ENCODE data around the gene ARL6IP5.

The ARL6IP5 gene

DNA sequence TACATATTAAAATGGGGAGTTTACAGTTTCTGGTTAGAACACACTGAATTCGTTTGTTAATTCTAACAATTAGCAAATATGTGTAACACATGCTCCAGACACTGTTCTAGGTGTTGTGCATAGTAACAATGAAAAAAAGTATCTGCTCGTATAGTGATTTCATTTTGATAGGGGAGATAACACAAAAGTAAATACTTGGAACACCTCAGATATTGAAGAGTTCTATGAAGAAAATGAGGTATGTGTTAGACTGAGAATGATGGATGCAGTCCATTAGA lies 25.9 kb upstream of the ARL6IP5 start:
- no peak for DNase-seq (ENCODE audit: insufficient read length, low spot score)
- TF ChIP-seq, protein P1, sequence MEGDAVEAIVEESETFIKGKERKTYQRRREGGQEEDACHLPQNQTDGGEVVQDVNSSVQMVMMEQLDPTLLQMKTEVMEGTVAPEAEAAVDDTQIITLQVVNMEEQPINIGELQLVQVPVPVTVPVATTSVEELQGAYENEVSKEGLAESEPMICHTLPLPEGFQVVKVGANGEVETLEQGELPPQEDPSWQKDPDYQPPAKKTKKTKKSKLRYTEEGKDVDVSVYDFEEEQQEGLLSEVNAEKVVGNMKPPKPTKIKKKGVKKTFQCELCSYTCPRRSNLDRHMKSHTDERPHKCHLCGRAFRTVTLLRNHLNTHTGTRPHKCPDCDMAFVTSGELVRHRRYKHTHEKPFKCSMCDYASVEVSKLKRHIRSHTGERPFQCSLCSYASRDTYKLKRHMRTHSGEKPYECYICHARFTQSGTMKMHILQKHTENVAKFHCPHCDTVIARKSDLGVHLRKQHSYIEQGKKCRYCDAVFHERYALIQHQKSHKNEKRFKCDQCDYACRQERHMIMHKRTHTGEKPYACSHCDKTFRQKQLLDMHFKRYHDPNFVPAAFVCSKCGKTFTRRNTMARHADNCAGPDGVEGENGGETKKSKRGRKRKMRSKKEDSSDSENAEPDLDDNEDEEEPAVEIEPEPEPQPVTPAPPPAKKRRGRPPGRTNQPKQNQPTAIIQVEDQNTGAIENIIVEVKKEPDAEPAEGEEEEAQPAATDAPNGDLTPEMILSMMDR (IDR thresholded peaks at IDR 0.05; ENCODE audit: insufficient read depth, missing control alignments), result no peak
- FAIRE-seq, result no peak

DNA sequence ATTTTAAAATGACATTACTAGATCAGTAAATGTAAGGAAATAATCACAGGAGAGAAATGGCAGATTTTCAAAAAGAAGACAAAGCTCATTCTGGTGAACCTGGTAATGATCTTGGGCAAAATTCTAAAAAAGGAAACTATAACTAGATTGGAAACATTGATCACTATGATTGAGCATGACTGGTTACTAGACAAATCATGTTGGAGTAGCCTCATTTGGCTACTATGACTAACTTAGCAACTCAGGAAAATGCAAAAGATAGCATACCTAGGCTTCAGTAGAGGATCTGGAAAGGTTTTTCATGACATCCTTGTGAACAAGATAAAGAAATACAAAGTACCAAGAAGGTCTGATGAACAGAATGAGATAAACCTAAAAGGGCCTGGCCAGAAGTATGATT lies 25.0 kb upstream of the ARL6IP5 start:
- TF ChIP-seq, protein P1 (IDR thresholded peaks at IDR 0.05; ENCODE audit: insufficient read depth, missing control alignments), result no peak
- FAIRE-seq (no peak), DNase-seq (ENCODE audit: insufficient read length, low spot score) (no peak)

DNA sequence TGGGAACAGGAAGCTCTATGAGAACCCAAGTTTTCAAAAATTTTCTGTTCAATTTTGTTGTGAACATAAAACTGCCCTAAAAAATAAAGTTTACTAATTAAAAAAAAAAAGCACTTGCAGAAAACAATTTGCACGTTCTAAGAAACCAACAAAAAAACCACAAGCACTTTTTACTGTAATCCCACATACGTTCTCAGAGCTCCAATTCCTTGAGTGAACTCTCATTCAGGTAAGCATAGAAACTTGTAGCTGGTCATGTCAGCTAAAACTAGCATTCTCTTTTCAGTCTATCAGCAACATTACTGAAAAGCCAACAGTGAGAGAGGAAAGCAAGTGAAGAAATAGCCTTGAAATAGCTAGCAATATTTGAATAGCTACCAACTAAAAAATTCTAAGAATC lies 21.1 kb upstream of the ARL6IP5 start:
- FAIRE-seq (no peak), DNase-seq (ENCODE audit: insufficient read length, low spot score) (no peak)
- TF ChIP-seq, protein P1 (IDR thresholded peaks at IDR 0.05; ENCODE audit: insufficient read depth, missing control alignments), result no peak

DNA sequence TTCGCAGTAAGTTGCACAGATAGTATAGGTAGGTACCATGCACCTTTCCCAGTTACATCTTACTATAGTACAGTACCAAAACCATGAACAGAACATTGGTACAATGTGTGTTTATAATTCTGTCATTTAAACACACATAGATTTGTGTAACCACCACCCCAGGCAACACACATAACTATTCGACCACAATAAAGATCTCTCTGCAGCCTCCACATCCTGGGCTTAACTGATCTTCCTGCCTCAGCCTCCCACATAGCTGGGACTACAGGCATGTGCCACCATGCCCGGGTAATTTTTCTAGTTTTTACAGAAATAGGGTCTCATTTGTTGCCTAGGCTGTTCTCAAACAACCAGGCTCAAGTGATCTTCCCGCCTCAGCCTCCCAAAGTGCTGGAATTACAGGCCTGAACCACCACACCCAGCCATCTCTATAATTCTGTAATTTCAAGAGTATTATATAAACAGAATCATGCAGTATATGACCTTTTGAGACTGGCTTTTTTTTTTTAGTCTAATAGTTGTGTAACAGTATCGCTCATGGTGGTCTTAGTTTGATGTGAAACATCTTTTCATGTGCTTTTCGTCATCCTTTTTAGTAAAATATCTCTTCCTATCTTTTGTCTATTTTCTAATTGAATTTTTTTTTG lies 19.3 kb upstream of the ARL6IP5 start:
- TF ChIP-seq, protein P1 (IDR thresholded peaks at IDR 0.05; ENCODE audit: insufficient read depth, missing control alignments), result no peak
- DNase-seq (ENCODE audit: insufficient read length, low spot score) (no peak), FAIRE-seq (no peak)

DNA sequence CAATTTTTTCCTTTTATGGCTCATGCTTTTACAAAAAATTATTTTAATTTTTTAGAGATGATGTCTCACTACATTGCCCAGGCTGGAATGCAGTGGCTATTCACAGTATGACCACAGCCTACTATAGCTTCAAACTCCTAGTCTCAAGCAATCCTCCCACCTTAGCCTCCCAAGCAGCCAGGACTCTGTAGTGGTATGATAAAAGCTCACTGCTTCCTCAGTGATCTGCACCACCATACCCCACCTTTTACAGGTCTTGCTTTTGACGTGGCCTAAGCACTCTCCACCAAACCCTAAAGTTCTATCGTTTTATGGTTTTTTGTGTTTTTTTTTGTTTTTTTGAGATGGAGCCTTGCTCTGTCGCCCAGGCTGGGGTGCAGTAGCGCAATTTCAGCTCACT lies 18.6 kb upstream of the ARL6IP5 start:
- TF ChIP-seq, protein P1 (IDR thresholded peaks at IDR 0.05; ENCODE audit: insufficient read depth, missing control alignments), result no peak
- no peak for DNase-seq (ENCODE audit: insufficient read length, low spot score)
- no peak for FAIRE-seq

DNA sequence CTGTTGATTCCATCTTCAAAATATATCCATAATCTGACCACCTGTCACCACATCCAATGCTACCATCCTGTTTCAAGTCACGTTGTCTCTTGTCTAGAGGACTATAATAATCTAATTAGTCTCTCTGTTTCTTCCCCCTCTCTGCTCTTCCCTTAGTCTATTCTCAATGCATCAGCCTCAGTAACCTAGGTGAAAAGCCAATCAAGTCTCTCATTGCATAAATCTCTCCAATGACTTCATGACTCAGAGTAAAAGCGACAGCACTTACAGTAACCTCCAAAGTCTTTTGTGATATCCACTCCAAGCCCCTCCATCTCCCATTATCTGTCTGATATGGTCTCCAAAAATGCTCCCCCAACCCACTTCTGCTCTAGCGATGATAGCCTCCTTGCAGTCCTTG lies 11.8 kb upstream of the ARL6IP5 start:
- no peak for FAIRE-seq
- TF ChIP-seq, protein P1 (IDR thresholded peaks at IDR 0.05; ENCODE audit: insufficient read depth, missing control alignments), result no peak

DNA sequence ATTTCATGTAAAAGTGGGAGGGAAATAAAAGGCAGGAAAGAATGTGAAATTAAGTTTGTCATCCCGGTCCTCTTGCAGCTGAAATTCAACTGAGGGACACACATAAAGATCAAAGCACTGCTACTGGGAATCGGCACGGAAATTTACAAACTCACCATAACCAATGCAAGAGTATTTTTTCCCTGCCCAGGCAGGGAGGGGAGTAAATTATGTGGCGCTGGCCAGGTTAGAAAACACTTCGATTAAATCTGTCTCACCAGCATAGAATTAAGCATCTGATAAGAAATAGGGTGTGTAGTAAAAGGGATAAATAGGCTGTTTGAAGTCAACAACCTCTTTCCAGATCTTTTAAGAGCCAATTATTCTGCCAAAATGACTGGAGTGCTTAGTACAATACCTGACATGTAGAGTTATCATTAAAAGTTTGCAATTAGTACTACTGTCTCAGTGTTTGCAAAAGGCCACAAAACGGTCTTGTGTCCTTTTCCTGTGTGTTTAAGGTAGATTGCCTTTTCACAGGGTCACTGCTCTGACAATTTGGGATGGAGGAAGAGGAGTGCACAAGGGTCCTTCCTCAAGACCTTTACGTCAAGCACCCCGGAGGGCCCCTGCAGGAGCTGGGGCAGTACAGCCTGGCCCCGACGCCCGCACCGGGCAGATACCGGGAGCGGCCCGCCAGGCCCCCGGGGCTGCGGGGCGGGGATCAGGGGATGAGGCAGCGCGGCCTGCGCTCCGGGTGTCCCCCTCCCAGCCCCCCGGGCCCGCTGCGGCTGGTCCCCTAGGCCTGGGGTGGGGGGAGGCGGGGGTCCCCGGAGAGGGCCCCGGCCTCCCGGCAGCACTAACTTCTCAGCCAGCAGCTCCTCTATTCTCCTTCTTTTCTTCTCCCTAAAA lies 5.2 kb upstream of the ARL6IP5 start:
- DNase-seq (ENCODE audit: insufficient read length, low spot score), result no peak
- TF ChIP-seq, protein P1 (IDR thresholded peaks at IDR 0.05; ENCODE audit: insufficient read depth, missing control alignments), result no peak
- no peak for FAIRE-seq

More for the DNA sequence above, 11.8 kb upstream of the ARL6IP5 start:
- no peak for DNase-seq (ENCODE audit: insufficient read length, low spot score)
